T-helper 17 cell (primary cell): Measurements from ENCODE around the gene UBXN10. TPM values are rescaled to one million over a fixed set of nuclear protein-coding genes. Genes with fewer than 3 reads are reported as not detected.
"Not testable (repeated sequence)": the region's sequence is repeated elsewhere in the genome, so short reads cannot be mapped to it uniquely, and the experiment has no call there.

Experiments used
- ATAC-seq: fragments of 150-1000 bp; cut with Tn5 transposase; 2 replicates; pipeline ENCODE4 v1.10.0; 2021; ENCODE audit warnings: mild to moderate bottlenecking, moderate library complexity
- DNase-seq, 3 donors: peaks; one replicate each; pipeline versions ENCODE4 v3.0.0 to v3.0.0-alpha.2; 2020 to 2021
- H3K9me3 ChIP-seq: one replicate; pipeline ENCODE4 v1.7.0; 2013; ENCODE audit warnings: low read length, mild to moderate bottlenecking; ENCODE audit not compliant: control insufficient read depth, poor library complexity, severe bottlenecking
- H3K27ac Mint-ChIP-seq: one replicate; pipeline ENCODE4 v1.8.0; 2022; ENCODE audit warnings: mild to moderate bottlenecking, moderate library complexity, mixed read lengths
- H3K27me3 Mint-ChIP-seq: one replicate; pipeline ENCODE4 v1.8.0; 2022; ENCODE audit warnings: mixed read lengths
- H3K36me3 Mint-ChIP-seq: one replicate; pipeline ENCODE4 v1.8.0; 2022; ENCODE audit warnings: low read depth, mixed read lengths
- H3K4me1 Mint-ChIP-seq: one replicate; pipeline ENCODE4 v1.8.0; 2022; ENCODE audit warnings: mild to moderate bottlenecking, mixed read lengths
- H3K4me3 Mint-ChIP-seq: one replicate; pipeline ENCODE4 v1.8.0; 2022; ENCODE audit warnings: mild to moderate bottlenecking, moderate library complexity, mixed read lengths
- total RNA-seq, 4 donors: library from RNA in 2 of 4; stranded (reverse) in 2 of 4; gene quantifications; one replicate each; pipeline ENCODE4 v1.2.3 and lab custom pipeline; 2022 to 2026

Gene UBXN10
- total RNA-seq, 2 donors from 2014 or later: 0.81 to 1.0 TPM

DNA sequence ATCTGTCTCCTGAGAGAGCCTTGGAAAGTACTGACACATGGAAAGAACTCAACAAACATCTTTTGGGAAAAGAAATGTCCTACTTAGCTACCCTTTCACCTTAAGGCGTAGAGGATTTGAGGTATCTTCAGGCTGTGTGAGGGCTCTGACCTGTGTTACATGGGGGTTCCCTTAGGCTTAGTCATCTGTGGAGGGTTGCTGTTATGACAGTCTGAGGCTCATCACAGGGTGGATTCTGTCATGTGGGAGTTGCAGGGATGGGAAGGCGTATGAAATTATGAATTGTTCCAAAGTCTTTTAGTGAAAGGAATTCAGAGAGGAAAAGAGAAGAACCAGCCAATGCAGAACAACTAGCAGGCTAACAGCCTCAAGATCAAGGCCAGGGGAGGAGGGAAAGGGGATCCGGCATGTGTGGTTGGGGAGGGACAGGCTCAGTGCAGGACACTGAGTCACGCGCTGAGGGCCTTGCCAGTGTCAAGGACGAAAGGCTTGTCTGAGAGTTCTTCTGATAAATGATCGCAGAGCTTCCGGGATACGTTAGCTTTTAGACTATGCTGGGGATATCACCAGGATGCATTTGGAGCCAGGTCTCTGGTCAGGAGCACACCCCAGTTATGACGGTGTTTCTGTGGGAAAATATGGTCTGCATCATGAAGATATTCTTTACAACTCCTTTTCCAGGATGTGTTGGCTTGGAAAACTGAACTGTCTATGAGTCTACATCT lies 25.0 kb downstream of the UBXN10 start:
- Mint-ChIP-seq H3K4me1 (peaks cover 4% of the 10 kb centered on the region), H3K4me3 (no peak overlapping the region), H3K27me3 (peaks cover 54% of the 10 kb centered on the region), H3K27ac (peak overlapping the region; percentile 43), H3K36me3 (peaks cover 2% of the 10 kb centered on the region)
- H3K9me3 ChIP-seq: no peaks in the 10 kb centered on the region
- ATAC-seq (no peak), DNase-seq (no peak)

DNA sequence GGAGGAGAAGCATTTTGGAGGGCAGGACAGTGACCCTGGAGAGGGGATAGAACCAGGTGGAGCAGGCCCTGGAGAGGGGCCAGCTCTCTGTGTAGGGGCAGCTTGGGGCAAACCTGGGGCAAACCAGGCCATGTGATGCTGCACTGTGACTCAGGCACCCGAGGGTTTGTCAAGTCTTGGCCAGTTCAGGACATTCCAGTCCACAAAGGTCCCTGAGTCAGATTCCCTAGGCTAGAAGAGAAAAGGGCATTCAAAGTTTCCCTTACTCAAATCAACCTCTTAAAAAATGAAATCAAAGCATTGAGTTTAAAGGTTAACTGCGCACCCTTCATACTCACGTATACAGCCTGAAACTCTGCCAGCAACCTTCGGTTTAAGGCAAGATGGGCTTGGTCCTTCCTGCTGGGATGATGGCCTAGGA lies 25.6 kb downstream of the UBXN10 start:
- DNase-seq (no peak), ATAC-seq (no peak)
- Mint-ChIP-seq H3K36me3 (peaks cover 2% of the 10 kb centered on the region), H3K27ac (no peak overlapping the region), H3K27me3 (peaks cover 60% of the 10 kb centered on the region), H3K4me3 (no peak overlapping the region), H3K4me1 (peaks cover 4% of the 10 kb centered on the region)
- H3K9me3 ChIP-seq: no peaks in the 10 kb centered on the region

DNA sequence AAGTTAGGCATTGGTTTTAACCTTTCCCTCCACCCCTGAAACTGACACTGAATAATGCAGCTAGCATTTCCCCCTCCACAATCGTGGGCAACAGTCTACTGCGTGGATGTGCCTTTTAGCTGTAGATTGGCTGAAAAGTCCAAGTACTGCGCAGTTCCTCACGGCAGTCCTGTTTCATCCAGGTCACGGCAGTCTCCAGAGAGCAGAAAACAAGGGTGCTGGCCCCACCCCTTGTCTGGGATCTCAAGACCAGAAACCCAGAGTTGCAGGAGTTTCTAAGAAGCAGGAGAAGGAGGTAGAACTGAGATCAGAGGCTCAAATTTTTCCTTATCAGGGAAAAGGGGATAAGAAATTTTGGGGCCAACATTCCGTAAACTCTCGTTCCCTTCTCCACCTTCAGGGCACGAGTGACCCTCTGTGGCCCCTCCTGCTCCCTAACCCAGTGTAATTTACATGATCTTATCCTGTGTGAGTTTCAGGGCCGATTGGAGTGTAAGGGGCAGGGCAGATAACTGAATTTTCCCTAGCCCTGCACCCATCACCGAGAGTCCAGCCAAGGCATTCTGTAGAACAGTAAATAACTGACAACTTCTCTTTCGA lies 26.3 kb downstream of the UBXN10 start:
- no peaks in the 10 kb centered on the region for H3K9me3 ChIP-seq
- no peak for ATAC-seq
- H3K36me3 Mint-ChIP-seq: peaks cover 2% of the 10 kb centered on the region
- DNase-seq: no peak
- peaks cover 60% of the 10 kb centered on the region for H3K27me3 Mint-ChIP-seq
- H3K4me1 Mint-ChIP-seq: peaks cover 4% of the 10 kb centered on the region
- no peak overlapping the region for H3K4me3 Mint-ChIP-seq
- no peak overlapping the region for H3K27ac Mint-ChIP-seq

DNA sequence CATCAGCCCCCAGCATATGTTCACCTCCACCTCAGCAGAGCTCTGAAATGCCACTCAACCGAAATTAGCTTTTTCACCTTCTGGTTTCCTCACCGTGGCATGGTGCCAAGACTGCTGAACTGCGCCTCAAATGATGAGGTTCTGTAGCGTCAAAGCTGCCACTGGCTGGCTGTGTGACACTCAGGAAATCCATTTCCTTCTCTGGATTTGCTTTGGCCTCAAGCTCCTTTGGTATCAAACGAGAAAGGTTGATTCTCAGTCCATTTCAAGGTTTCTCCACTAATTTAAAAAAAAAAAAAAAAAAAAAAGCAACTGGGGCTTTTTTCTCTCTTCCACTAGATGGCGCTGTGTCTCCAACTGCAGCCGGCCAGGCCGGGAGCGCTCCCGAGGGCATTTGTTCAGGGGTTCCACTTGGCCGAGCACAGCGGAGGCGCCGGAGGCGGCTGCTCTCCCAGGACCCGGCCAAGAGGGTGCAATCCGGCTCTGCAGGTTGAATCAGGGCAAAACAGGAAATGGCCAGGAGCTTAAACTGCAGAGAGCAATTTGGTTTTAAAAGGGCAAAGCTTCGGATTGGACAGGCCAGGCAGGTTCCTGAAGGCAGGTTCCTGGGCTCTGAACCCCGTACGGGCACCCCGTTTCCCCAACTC lies 26.9 kb downstream of the UBXN10 start:
- peaks cover 58% of the 10 kb centered on the region for H3K27me3 Mint-ChIP-seq
- no peaks in the 10 kb centered on the region for H3K9me3 ChIP-seq
- H3K4me3 Mint-ChIP-seq: peak overlapping the region; percentile 59
- H3K27ac Mint-ChIP-seq: no peak overlapping the region
- peaks cover 4% of the 10 kb centered on the region for H3K4me1 Mint-ChIP-seq
- peaks cover 2% of the 10 kb centered on the region for H3K36me3 Mint-ChIP-seq
- ATAC-seq (peak; percentile 61), DNase-seq (peak; percentile 22 to 31 (median 31))

DNA sequence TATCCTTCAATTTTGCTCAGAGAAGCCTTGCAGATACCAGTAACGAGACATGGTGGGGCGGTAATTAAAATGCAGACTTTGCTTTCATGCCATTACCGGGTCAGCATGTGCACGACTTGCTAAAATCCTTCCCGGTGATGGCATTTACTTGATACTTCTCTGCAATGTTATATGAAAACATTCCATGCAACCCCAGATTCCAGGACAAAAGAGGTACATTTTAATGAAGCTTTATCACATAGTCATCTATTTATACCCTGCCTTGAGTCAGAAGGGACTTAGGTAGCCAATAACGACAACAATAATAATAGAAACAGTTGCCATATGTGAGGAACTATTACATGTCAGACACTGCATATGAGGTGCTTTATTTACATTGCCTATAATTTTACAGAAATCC lies 29.8 kb downstream of the UBXN10 start:
- H3K9me3 ChIP-seq: no peaks in the 10 kb centered on the region
- Mint-ChIP-seq H3K27me3 (peaks cover 60% of the 10 kb centered on the region), H3K4me3 (no peak overlapping the region), H3K4me1 (peaks cover 4% of the 10 kb centered on the region), H3K36me3 (peaks cover 1% of the 10 kb centered on the region), H3K27ac (no peak overlapping the region)
- no peak for ATAC-seq
- no peak for DNase-seq

DNA sequence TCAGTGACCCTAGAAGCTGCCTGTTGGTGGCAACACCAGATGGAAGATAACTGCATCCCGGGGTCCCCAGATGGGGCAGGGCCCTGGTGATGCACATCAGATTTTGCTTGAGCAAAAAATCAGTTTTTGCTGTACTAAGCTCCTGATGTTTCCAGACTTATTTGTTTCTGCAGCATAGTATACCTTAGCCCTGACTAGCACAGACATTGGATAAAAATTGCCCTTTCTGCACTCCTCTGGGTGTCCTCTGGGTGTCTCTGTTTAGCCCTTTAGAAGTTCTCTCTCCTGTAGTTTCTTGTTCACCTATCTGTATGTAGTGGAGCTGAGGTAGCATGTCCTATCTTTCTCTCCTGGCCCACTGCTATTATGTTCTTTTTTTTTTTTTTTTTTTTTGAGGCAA lies 30.7 kb downstream of the UBXN10 start:
- no peaks in the 10 kb centered on the region for H3K9me3 ChIP-seq
- Mint-ChIP-seq H3K36me3 (no peaks in the 10 kb centered on the region), H3K4me1 (peaks cover 2% of the 10 kb centered on the region), H3K27ac (no peak overlapping the region), H3K4me3 (no peak overlapping the region), H3K27me3 (peaks cover 62% of the 10 kb centered on the region)
- ATAC-seq (peak; percentile 73), DNase-seq (no peak)

DNA sequence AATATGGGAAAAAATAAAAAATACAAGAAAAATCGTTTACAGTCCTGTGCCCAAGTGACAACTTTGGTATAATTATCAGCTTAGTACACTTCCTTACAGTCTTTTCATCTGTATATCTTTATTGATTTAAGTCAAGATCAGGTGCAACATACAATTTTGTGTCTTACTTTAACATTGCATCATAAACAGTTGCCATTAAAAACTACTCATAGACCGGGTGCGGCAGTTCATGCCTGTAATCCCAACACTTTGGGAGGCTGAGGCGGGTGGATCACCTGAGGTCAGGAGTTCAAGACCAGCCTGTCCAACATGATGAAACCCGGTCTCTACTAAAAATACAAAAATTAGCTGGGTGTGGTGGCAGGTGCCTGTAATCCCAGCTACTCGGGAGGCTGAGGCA lies 33.2 kb downstream of the UBXN10 start:
- H3K4me3 Mint-ChIP-seq, DNase-seq, H3K9me3 ChIP-seq, H3K4me1 Mint-ChIP-seq, ATAC-seq, H3K36me3 Mint-ChIP-seq, H3K27ac Mint-ChIP-seq: not testable (repeated sequence)
- peaks cover 78% of the 10 kb centered on the region for H3K27me3 Mint-ChIP-seq

DNA sequence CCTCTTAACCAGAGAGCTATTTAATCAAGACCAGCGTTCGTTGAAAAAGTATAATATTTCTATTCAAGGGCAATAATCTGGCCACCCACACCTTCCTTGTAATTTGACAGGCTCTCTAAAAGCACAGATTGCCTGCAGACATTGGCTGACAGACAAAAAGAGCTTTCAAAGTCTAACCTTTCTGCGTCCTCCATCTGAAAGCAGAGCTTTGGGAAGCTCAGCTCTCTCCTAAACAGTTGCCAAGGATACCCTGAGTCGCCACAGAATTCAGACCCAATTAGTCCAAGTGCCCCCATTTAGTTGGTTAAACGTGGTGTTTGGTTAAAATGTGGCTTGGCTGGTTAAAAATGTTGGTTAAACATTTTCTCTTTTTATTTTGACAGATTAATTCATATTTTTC lies 34.1 kb downstream of the UBXN10 start:
- no peaks in the 10 kb centered on the region for H3K4me1 Mint-ChIP-seq
- no peak for DNase-seq
- no peak for ATAC-seq
- H3K9me3 ChIP-seq: no peaks in the 10 kb centered on the region
- peaks cover 83% of the 10 kb centered on the region for H3K27me3 Mint-ChIP-seq
- no peak overlapping the region for H3K4me3 Mint-ChIP-seq
- peaks cover 7% of the 10 kb centered on the region for H3K36me3 Mint-ChIP-seq
- H3K27ac Mint-ChIP-seq: no peak overlapping the region

DNA sequence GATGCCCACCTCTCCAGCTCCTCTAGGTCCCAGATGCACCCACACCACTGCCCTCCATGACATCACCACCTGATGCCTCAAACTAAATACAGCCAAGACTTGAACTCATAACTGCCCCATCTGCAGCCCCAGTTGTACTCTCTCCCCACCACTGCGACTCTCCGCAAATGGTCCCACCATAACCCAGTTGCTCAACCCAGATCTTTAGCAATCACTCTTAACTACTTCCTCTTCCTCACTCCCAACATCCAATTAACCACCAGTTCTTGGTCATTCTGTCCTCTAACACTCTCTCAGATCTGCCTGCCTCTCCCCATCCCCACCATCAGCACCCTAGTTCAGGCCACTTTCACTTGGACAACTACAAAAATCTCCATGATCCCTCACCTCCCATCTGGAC lies 37.2 kb downstream of the UBXN10 start:
- Mint-ChIP-seq H3K27me3 (peaks cover 90% of the 10 kb centered on the region), H3K36me3 (peaks cover 9% of the 10 kb centered on the region)
- no peak for DNase-seq

DNA sequence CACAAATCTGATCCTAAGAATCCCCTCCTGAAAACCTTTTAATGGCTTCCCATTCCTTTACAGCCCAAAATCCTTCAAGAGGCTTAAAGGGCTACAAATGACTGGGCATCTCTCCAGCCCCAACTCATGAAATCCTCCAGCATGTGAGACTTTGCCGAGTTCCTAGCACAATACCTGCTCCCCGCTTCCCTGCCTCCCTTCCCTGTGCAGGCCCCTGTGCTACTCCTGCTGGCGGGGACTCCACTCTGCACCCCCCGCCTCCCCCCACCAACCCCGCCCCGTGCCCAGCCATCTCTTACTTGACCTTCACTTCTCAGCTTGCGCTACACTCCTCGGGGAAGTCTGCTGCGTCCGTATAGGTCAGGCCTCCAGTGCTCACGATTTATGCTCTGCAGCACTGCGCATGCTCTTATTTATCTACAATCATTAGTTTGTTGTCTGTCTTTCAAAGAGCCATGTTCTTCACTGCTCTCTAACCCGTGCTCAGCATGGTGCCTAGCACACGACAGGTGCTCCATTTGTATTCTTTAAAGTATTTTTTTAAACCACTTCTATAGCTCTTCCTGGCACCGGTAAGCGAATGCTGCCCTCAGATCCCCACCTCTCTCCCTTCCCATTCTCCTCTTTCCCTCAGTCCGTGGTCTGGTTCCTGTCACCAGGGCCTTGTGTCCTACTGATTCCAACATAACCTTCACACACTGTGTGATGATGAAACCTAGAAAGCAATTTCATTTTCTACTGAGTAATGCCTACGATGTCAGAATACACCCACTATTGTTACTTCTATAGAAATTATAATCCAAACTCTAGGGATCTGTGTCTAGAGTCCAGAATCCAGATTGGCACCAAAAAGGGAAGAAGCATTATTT lies 37.9 kb downstream of the UBXN10 start:
- H3K9me3 ChIP-seq: no peaks in the 10 kb centered on the region
- no peak for ATAC-seq
- no peak overlapping the region for H3K4me3 Mint-ChIP-seq
- peaks cover 93% of the 10 kb centered on the region for H3K27me3 Mint-ChIP-seq
- H3K27ac Mint-ChIP-seq: no peak overlapping the region
- DNase-seq: no peak
- peaks cover 9% of the 10 kb centered on the region for H3K36me3 Mint-ChIP-seq
- H3K4me1 Mint-ChIP-seq: no peaks in the 10 kb centered on the region

More for the DNA sequence above, 37.2 kb downstream of the UBXN10 start:
- Mint-ChIP-seq H3K27ac (no peak overlapping the region), H3K4me1 (no peaks in the 10 kb centered on the region), H3K4me3 (no peak overlapping the region)
- H3K9me3 ChIP-seq: no peaks in the 10 kb centered on the region
- no peak for ATAC-seq

DNA sequence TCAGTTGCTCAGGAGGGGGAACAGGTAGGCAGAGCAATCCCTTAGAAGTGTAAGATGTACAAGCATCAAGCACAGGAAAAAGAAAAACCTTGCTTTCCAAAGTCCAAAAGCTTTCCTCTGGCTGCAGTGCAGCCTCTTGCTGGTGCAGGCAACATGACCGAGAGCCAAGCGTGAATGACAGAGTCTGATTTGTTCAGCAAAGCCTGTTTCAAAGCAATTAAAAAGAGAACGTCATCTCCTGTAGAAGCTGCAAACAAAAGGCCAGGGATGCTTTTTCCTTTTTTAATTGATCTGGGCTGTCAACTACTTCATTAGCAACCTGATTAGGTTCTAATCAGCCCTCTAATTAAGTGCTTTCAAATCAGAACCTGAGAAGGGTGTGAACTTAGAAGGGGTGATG lies 38.6 kb downstream of the UBXN10 start:
- no peak for ATAC-seq
- H3K4me1 Mint-ChIP-seq: no peaks in the 10 kb centered on the region
- peaks cover 9% of the 10 kb centered on the region for H3K36me3 Mint-ChIP-seq
- no peak overlapping the region for H3K27ac Mint-ChIP-seq
- no peak overlapping the region for H3K4me3 Mint-ChIP-seq
- no peaks in the 10 kb centered on the region for H3K9me3 ChIP-seq
- DNase-seq: no peak
- peaks cover 89% of the 10 kb centered on the region for H3K27me3 Mint-ChIP-seq

DNA sequence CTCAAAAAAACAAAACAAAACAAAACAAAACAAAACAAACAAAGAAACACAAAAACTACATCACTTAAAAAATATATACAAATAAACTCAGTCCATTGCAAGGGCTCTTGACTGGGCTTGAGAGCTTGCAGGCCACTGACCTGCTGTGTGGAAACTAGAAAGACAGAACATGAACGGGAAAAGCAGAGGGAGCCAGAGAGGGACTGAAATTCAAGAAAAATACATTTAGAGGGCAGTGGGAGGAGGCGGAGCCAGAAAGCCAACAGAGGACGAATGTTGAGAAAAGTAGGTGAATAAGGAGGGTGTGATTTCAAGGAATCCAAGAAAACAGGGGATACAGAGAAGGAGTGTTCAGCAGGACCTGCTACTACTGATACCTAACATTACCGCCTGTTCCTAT lies 41.8 kb downstream of the UBXN10 start:
- Mint-ChIP-seq H3K36me3 (peaks cover 9% of the 10 kb centered on the region), H3K27ac (no peak overlapping the region), H3K4me1 (no peaks in the 10 kb centered on the region), H3K4me3 (no peak overlapping the region), H3K27me3 (peaks cover 76% of the 10 kb centered on the region)
- H3K9me3 ChIP-seq: no peaks in the 10 kb centered on the region
- ATAC-seq: no peak
- no peak for DNase-seq

DNA sequence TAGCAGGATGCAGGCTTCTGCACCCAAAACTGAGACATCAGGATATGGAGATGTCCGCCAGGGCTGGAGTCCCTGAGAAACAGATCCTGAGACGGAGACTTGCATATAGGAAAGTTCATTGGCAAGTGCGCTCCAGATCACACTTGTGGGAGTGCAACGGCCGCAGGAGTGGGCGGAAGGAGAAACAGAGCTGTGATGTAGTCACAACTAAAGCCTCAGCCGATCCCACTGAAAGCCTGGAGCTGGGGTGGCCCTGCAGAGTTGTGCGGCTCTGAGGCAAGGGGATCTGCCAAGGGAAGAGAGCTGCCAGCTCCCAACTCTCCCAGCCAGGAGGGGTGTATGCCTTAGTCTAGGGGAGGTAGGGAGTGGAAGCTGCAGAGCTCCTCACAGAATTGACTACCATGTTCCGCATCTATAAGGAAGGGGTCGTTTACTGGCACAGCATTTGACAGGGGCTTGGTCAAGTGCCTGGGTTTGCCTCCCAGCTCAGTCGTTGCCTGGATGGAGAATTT lies 42.5 kb downstream of the UBXN10 start:
- no peak overlapping the region for H3K4me3 Mint-ChIP-seq
- H3K27ac Mint-ChIP-seq: no peak overlapping the region
- peaks cover 76% of the 10 kb centered on the region for H3K27me3 Mint-ChIP-seq
- no peaks in the 10 kb centered on the region for H3K4me1 Mint-ChIP-seq
- no peak for ATAC-seq
- no peaks in the 10 kb centered on the region for H3K9me3 ChIP-seq
- no peak for DNase-seq
- H3K36me3 Mint-ChIP-seq: peaks cover 5% of the 10 kb centered on the region
